HG03460 (cell line): ENCODE results near the gene RELN.
"Not testable (repeated sequence)": the region's sequence is repeated elsewhere in the genome, so short reads cannot be mapped to it uniquely, and the experiment has no call there.

Source experiments
- ATAC-seq: cut with Tn5 transposase; IDR thresholded peaks from one replicate; pipeline ENCODE4 v1.9.1; 2021; ENCODE audit not compliant: unreplicated experiment

Gene RELN

DNA sequence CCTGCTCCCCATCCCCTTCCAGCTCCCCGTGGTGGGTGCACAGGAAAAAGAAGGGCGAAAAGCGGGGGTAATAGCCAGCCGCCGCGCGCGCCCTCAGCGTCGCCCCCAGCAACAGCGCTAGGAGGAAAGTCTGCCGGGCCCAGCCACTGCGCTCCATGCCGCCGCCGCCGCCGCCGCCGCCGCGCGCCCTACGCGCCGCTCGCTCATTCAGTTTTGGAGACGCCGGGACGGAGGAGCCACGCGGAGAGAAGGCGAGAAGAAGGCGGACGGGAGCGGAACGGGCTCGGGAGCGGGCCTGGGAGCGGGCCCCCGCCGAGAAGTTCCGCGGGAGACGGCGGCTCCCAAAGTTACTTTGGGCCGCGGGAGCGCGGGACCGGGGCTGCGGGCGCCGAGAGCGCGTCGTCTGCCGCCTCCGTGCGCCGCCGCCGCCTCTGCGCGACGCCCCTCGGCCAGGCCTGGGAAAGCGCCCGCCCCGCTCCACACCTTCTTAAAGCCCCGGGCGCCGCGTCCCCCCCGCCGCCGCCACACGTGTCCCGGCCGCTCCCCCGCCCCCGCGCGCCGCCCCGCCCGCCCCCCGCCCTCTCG is at the start of gene RELN:
Gene RELN, minus strand, starts transcription at position 459 of the 585 bp plus-strand sequence. Its CDS starts 302 bp downstream, at position 157.
- no peak for ATAC-seq

DNA sequence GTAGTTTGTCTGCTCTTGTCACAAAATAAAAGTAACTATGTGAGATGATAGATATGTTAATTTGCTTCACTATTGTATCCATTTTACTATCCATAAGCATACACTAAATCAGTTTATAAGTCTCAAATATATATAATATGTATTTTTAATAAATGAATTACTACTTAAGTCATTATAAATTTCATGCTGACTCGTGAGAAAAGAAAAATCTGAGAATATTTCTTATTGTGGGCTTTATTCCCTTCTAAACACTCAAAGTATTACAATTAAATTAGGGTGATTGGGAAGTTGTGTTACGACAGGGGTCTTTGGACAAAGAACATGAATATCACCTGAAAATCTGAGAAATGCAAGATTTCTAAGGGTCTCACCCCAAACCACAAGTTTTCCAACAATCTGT is 48.7 kb upstream of the RELN start:
- no peak for ATAC-seq

DNA sequence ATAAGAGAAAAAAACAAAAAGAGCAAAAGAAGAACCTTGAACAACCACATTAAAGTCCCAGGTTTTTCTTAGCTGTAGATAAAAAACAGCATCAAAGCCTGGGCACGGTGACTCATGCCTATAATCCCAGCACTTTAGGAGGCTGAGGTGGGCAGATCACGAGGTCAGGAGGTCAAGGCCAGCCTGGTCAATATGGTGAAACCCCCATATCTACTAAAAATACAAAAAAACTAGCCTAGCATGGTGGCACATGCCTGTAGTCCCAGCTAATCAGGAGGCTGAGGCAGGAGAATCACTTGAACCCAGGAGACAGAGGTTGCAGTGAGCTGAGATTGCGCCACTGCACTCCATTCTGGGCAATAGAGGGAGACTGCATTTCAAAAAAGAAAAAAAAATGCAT is 47.4 kb upstream of the RELN start:
- ATAC-seq, result not testable (repeated sequence)

DNA sequence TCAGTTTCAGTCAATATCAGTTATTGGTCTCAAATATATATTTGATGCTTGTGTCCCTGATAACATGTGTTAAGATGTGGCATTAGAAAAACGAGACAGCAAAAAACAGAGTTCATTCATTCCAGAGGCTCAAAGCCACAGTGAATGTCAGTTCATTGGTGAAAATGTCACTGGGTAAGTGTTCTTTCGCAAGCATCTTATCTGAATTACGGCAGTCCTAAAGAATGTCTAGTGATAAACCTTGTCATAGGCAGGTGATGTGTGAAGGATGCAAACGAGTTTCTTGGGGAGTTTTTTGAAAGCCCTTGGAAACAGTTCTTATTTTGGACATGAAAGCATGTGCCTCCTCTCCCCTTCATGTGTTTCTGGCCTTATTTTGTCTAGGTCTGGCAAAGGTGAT is 45.9 kb upstream of the RELN start:
- no peak for ATAC-seq

DNA sequence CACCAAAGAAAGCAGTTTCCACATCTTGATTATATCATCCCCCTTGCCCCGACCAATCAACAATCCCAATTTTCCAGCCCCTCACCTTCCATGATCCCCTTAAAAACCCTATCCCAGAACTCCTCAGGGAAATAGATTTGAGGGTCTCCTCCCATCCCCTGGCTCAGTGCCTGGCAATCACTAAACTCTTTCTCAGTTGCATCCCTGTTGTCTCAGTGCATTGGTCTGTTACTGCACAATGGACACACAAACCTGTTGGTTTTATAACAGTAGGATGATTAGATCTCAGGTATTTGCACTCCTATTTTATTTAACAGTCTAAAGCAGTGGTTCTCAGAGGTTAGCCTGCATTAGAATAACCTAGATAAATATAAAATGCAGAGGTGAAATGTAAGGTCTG is 45.2 kb upstream of the RELN start:
- no peak for ATAC-seq

DNA sequence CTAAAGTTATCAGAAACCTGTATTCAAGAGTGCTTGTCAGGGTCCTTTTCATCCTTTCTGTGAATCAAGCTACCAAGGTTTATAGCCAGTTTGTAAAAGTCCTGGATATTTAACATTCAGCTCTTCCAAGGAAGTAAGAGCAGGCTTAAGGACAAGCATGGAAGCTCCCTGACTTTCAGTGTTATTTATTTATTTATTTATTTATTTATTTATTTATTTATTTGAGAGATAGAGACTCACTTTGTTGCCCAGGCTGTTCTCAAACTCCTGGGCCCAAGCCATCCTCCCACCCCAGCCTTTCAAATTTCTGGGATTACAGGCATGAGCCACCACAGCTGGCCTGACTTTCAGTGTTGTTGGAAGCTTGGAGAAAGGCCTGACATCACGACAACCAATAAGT is 44.4 kb upstream of the RELN start:
- no peak for ATAC-seq

DNA sequence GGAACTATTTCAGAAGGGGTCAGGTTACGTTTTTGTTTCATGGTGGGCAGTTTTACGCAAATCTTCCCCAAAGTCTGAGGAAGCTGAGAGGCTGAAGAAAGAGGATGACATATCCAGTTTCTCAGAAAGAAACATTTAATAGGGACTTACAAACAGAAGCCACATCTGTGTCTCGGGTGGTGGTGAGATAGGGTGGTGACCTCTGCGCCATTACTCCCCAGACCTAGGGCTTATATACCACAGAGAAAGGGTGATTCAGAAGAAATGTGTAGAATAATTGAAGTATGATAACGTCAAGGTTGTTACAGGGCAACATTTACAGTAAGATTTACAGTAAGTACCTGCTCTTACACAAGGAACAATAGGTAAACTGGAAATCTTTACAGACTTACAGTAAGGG is 43.0 kb upstream of the RELN start:
- ATAC-seq, result no peak

DNA sequence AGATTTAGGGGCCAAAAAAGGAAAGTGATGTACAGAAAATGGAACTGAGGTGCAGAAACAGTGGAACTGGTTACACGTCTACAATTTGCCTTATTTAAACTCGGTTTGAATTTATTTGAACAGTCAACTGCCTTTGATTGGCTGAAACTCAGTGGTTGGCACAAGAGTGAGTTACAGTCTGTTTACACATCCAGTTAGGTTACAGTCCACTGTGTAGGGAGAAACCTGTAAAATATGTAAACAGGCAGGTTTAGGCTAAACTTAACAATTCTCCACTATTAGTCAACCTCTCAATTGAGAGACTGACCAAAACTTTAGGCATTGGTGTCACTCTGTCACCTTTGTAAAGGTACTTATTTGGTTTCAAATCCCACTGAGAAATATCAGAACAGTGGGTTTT is 40.3 kb upstream of the RELN start:
- ATAC-seq, result no peak

DNA sequence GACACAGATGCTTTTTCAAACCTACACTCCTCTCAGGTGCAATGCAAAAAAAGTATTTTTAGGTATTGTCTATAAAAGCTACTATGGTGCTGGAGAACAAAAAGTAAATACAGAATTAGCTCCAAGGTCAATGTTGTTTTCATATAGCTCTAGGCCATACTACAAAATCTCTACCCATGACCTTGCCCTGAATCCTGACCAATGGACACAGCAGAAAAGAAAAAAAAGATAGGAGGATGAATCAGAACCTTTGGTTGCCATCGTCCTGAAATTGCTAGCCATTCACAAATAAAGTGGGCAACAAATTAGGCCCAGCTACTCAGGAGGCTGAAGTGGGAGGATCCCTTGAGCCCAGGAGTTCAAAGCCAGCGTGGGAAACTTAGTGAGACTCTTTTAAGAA is 35.2 kb upstream of the RELN start:
- ATAC-seq, result no peak

DNA sequence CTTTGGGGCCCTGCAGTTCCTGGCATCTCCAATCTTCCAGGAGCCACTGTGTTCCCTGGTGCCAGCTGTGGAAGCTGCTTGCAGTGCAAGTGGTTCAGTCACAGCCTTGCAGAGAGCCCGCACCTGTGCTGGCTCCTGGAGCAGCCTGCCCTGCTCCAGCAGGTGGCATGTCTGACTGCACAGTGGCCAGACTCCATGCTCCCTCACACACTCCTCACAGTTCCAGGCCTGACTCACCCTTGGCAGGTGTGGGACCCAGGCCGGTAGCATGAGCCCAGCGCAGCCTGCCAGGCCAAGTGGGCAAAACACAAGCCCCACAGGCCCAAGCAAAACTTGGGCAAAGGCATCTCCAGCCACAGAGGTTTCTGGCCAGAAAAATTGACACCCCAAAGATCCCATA is 33.6 kb upstream of the RELN start:
- no peak for ATAC-seq

DNA sequence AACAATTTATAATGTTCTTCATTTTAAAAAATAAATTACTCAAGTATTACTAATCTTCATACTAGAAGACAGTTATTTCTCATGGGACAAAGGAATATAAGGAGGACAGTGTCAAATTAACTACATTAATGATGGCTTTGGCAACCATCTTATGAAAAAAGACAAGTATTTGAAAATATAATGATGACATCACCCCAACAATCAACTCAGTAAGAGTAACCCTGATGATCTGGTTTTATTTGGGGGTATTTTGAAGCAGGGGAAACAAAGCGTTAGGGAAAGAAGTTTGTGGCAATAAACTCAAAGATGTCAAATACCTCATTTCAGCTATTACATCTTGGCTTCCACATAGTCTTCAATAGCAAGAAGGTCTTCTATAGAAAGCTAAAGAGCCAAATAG is 29.0 kb upstream of the RELN start:
- no peak for ATAC-seq

DNA sequence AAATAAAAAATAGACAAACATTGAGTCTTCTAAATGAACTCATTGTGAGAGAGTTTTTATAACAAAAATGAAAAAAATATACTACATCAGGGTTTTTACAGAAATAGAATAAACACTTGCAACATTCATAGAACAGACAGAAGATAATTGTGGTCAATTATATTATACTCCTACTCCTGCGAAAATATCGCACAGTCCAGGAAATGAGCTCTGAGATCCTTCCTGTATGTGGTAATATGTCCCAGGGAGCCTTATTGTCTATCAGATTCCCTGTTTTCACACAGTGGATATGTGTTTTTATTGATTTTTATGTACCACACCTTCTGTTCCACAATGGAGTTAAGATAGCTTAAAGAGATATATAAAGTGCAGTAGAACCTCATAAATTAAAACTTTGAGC is 27.5 kb upstream of the RELN start:
- no peak for ATAC-seq

DNA sequence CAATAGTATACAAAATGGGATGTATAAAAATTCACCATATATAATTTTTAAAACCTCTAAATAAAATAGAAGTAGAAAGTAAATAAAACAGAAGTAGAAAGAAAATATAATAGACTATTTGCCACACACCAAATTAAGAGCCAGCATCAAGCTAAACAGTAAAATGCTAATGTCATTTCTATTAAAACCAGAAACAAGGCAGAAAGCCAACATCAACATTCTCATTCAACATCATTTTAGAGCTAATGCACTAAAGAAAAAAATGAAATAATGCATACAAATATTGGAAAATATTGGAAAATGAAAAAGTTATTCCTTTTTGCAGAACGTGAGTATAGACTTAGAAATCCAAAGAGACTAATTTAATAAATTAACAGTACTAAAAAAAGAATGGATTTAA is 23.4 kb upstream of the RELN start:
- ATAC-seq, result no peak

DNA sequence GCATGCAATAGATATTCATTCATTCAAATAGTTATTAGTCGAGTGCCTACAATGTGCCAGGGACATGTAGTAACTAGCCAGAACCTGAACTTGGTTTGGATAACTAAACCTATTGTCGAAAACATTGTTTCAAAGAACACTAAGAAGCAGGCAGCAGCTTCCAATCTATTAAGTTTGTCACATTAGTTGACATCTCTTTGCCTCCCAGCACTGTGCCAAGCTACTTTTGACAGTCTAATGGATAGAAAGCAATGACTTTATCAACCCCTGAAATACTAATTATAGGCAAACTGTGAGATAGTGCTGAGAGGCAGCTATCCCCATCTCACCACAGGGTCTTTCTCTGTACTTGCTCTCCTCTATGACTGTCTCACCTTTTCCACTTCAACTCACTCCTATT is 22.4 kb upstream of the RELN start:
- ATAC-seq, result no peak

DNA sequence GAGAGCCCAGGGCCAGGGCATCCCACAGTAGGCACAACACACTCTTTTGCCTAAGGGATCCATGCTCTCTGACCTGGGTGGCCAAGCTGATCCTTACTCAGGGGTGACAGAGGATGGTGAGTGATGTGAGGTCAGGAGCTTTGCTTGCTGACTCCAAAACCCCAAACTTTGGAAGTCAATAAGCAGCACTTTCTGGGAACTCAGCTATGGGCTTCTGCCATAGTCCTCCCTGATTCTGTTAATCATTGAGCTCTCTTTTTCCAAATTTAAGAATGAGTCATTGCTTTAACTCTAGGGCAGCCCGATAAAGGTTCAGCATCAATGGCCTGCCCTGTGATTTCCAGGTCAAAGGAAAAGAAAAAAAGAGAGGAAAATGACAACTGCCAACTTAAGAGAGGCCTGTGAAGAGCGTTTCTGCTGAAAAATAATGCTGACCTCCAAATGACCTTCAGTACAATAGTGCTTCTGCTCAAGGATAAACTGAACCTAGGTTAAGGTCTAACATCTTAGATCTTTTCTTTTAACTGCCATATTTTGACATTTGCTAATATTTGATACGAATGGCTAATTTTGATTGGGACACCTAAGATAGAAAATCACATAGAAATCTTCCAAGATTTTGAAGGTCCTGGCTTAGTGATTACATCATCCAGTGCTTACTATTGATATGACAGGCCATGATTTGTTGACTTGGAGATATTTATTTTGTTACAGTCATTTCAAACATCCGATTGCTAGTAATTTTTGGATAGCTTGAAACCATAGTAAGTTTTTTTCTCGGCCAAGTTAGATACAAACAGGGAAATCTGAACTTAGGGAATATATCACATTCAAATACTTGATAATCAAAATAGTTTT is 20.8 kb upstream of the RELN start:
- no peak for ATAC-seq

DNA sequence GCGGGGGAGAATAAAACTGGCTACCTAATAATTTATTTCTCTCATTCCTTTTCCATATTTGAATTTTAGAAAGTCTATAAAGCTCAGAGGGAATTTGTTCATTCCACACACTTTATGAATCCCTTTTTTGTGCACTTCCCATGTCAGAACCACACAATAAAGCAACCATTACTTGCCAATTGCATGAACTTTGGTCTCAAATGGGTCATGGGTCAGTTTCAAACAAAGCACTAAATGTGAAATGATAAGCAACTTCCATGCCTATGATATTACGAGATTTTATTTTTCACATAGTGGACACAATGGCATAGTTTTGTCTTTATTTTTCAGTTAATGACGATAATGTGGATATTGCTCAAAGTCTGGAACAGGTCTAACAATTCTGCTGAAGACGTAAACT is 18.6 kb upstream of the RELN start:
- ATAC-seq, result no peak

DNA sequence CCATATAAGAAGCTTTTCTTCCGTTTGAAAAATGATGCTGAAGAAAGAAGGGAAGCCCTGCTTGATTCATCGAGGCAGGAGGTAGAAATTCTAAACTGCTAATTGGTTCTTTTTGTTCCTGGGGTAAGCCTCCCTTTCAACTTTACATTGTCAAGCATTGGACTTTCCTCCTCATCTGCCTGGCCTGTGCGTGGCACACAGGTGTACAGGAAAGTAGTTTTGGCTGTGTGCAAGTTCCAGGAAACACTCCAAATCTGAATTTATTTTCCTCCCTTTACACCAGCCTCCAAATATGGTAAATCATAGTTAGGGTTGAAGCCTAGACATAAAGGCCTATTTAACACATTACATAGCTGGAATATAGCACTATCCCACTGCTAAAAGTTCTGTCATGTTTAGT is 18.2 kb upstream of the RELN start:
- ATAC-seq, result no peak

DNA sequence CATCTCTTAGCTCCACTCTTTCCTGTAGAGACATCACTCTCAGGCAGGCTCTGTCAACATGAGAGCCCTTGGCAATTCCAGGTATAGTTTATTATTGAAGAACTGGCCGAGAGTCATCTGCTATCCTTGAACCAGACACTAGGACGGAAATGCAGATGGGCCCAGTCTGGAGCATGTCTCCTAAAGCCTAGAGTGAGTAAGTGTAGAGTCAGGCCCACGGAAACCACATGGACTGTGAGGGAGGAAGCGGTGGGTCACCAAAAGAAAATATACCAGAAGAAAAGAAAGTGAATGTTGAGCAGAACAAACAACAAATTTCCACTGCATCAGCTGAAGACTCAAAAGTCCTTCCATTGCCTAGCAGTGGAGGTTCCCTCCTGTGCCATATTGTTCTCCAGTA is 15.7 kb upstream of the RELN start:
- no peak for ATAC-seq

DNA sequence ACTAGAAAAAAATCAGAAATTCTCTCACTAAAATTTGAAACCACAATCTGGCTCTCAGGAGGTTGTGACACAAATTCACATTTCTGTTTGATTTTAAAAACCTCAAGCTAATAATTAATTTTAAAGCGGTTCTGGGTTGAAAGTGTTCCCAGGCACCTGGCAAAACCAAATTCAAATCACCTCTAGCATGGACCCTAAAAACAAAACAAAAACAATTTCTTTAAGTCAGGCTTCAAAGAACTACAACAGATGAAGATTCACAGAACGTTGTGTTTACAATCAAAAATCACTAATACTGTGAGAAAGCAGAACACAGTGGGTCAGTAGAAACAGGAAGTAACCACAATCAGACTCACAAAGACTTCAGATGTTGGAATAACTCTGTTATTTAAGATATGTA is 7.2 kb upstream of the RELN start:
- peak; percentile 82 for ATAC-seq

DNA sequence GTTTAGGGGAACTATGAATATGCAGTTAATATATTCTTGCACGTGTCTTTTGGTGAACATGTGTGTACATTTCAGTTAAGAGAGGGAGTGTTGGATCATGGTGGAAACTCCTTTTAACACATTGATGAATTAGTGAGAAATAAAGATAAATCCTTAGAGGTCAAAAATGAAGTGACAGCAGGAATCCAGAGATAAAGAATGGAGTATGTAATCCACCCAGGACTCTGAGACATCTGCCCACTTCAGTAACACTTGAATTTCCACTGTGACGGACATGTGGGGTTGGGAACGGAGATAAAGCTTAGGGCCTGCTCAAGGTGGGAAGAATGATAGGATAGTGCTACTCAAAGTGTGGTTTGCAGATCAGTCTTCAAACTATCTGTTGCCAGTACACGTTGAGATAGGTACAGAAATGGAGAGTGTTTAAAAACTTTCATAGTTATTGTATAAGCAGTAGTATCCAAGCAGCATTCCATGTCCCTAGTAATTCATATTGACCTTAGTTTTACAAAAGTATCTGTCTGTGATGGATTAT is 6.6 kb upstream of the RELN start:
- no peak for ATAC-seq

DNA sequence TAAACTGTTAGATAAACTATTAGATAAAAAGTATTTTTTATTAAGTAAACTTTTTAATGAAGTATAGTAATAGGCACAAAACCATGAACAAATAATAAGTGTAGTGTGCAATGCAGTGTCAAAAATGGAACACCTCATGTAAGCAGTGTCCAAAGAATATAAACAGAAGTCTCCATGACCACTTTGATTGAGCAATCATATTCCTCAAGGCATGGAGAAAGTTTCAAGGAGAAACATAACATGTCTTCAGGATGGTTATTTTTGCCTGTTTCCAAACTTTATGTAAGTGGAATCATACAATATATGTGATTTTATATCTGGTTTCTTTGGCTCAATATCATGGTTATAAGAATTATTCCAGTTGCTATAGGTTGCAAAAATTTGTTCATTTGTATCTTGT is 6.1 kb upstream of the RELN start:
- no peak for ATAC-seq

DNA sequence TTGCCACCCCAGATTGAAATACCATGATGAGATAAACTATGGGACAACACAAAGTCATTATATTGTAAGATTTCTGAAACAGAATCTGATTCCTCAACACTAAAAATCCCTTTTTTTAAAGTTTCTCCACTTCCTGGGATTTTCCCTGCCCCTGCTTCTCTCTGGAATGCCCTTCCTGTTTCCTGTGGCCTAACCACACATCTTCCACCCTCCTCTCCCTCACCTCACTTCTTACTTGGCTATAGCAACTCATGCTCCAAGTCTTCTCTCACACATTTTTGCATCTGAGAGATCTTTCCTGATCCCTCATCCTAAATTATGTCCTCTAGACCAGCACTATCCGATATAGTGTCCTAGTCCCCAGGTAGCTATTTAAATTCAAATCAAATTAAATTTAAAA is 4.1 kb upstream of the RELN start:
- no peak for ATAC-seq

DNA sequence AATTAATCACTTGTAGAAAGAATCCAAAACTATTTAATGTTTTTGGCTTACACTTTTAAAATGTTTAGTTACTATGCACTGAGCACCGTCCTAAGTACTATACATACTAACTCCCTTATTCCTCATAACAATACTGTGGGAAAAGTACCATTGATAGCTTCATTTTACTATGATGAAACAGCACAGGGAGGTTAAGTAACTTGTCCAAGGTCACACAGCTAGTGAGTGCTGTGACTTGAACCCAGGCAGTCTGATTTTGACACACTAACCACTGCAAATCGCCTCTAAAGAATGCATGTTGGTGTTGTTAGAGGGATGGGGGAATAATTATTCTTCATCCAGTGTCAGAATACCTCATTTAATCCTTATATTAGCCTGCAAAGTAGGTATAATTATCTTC is 1.9 kb upstream of the RELN start:
- no peak for ATAC-seq
